HUES48 (cell line): ENCODE measurements around the gene HDAC11.
"Not testable (repeated sequence)": the region's sequence is repeated elsewhere in the genome, so short reads cannot be mapped to it uniquely, and the experiment has no call there.

Source experiments
- H3K27ac ChIP-seq: one replicate; pipeline ENCODE4 v1.7.0; 2013; ENCODE audit warnings: low read depth, low read length, inconsistent platforms
- H3K27me3 ChIP-seq: 2 replicates; pipeline ENCODE4 v1.6.1; 2013; ENCODE audit warnings: mild to moderate bottlenecking, low read length; ENCODE audit not compliant: control insufficient read depth, insufficient read depth
- H3K36me3 ChIP-seq: 2 replicates; pipeline ENCODE4 v1.6.1; 2013; ENCODE audit warnings: low read length; ENCODE audit not compliant: control insufficient read depth, insufficient read depth
- H3K4me1 ChIP-seq: 2 replicates; pipeline ENCODE4 v1.6.1; 2013; ENCODE audit warnings: mild to moderate bottlenecking, low read length; ENCODE audit not compliant: control insufficient read depth, insufficient read depth
- H3K4me3 ChIP-seq: 2 replicates; pipeline ENCODE4 v1.5.1; 2013; ENCODE audit warnings: mild to moderate bottlenecking, low read depth, low read length
- H3K9ac ChIP-seq: 2 replicates; pipeline ENCODE4 v1.6.1; 2013; ENCODE audit warnings: mild to moderate bottlenecking, low read depth, low read length, moderate library complexity
- H3K9me3 ChIP-seq: 2 replicates; pipeline ENCODE4 v1.6.1; 2013; ENCODE audit warnings: low read length; ENCODE audit not compliant: control insufficient read depth, insufficient read depth

The HDAC11 gene

GRCh38 chr3:13483286-13483685 lies 3.2 kb downstream of the HDAC11 start:
- no peak overlapping the region for H3K9ac ChIP-seq
- no peak overlapping the region for H3K27ac ChIP-seq
- no peak overlapping the region for H3K4me3 ChIP-seq
- H3K36me3 ChIP-seq: no peaks in the 10 kb centered on the region
- H3K9me3 ChIP-seq: no peaks in the 10 kb centered on the region
- H3K4me1 ChIP-seq: peaks cover 6% of the 10 kb centered on the region
- H3K27me3 ChIP-seq: peaks cover 14% of the 10 kb centered on the region

- Histone ChIP-seq H3K9ac (no peak overlapping the region), H3K4me1 (peaks cover 4% of the 10 kb centered on the region), H3K9me3 (no peaks in the 10 kb centered on the region), H3K27ac (no peak overlapping the region), H3K27me3 (peaks cover 14% of the 10 kb centered on the region; the same call in 1 of the 2 replicates), H3K4me3 (no peak overlapping the region), H3K36me3 (no peaks in the 10 kb centered on the region)
Observed at GRCh38 chr3:13483988-13484695, 4.0 kb downstream of the HDAC11 start.

GRCh38 chr3:13484851-13485590 lies 4.9 kb downstream of the HDAC11 start:
- H3K4me1 ChIP-seq: peaks cover 4% of the 10 kb centered on the region

GRCh38 chr3:13485630-13486562 lies 5.8 kb downstream of the HDAC11 start:
- peaks cover 12% of the 10 kb centered on the region; the same call in 1 of the 2 replicates for H3K27me3 ChIP-seq
- H3K9me3 ChIP-seq, H3K4me3 ChIP-seq, H3K9ac ChIP-seq, H3K36me3 ChIP-seq, H3K27ac ChIP-seq, H3K4me1 ChIP-seq: not testable (repeated sequence)

More at GRCh38 chr3:13484851-13485590, 4.9 kb downstream of the HDAC11 start:
- Histone ChIP-seq H3K9ac (no peak overlapping the region), H3K27me3 (peaks cover 14% of the 10 kb centered on the region; the same call in 1 of the 2 replicates), H3K9me3 (no peaks in the 10 kb centered on the region), H3K27ac (no peak overlapping the region), H3K36me3 (no peaks in the 10 kb centered on the region), H3K4me3 (no peak overlapping the region)

GRCh38 chr3:13487403-13487802 lies 7.3 kb downstream of the HDAC11 start:
- no peak overlapping the region for H3K4me3 ChIP-seq
- no peaks in the 10 kb centered on the region for H3K36me3 ChIP-seq
- no peaks in the 10 kb centered on the region for H3K9me3 ChIP-seq
- H3K27me3 ChIP-seq: no peaks in the 10 kb centered on the region
- H3K27ac ChIP-seq: no peak overlapping the region
- no peaks in the 10 kb centered on the region; the same call in 1 of the 2 replicates for H3K4me1 ChIP-seq
- H3K9ac ChIP-seq: no peak overlapping the region

GRCh38 chr3:13491206-13491974 lies 11.3 kb downstream of the HDAC11 start:
- Histone ChIP-seq H3K27me3 (no peaks in the 10 kb centered on the region), H3K4me1 (peaks cover under 1% of the 10 kb centered on the region; the same call in 1 of the 2 replicates)

GRCh38 chr3:13492048-13492447 lies 11.9 kb downstream of the HDAC11 start:
- Histone ChIP-seq H3K9ac (no peak overlapping the region), H3K4me3 (no peak overlapping the region), H3K36me3 (no peaks in the 10 kb centered on the region), H3K27ac (no peak overlapping the region), H3K4me1 (peaks cover 6% of the 10 kb centered on the region; the same call in 1 of the 2 replicates), H3K27me3 (no peaks in the 10 kb centered on the region), H3K9me3 (no peaks in the 10 kb centered on the region)

More at GRCh38 chr3:13491206-13491974, 11.3 kb downstream of the HDAC11 start:
- H3K4me3 ChIP-seq: no peak overlapping the region
- H3K36me3 ChIP-seq: no peaks in the 10 kb centered on the region
- no peak overlapping the region for H3K27ac ChIP-seq
- H3K9ac ChIP-seq: no peak overlapping the region
- H3K9me3 ChIP-seq: no peaks in the 10 kb centered on the region

- Histone ChIP-seq H3K27ac (no peak overlapping the region), H3K4me1 (peaks cover 6% of the 10 kb centered on the region; the same call in 1 of the 2 replicates), H3K36me3 (no peaks in the 10 kb centered on the region), H3K9me3 (no peaks in the 10 kb centered on the region), H3K4me3 (no peak overlapping the region), H3K27me3 (no peaks in the 10 kb centered on the region), H3K9ac (no peak overlapping the region)
Observed at GRCh38 chr3:13492976-13493866, 13.1 kb downstream of the HDAC11 start.

- H3K36me3 ChIP-seq: no peaks in the 10 kb centered on the region
- no peaks in the 10 kb centered on the region for H3K27me3 ChIP-seq
- peaks cover 6% of the 10 kb centered on the region; the same call in 1 of the 2 replicates for H3K4me1 ChIP-seq
- no peak overlapping the region for H3K27ac ChIP-seq
- H3K4me3 ChIP-seq: no peak overlapping the region
- no peak overlapping the region for H3K9ac ChIP-seq
- no peaks in the 10 kb centered on the region for H3K9me3 ChIP-seq
Observed at GRCh38 chr3:13493867-13494441, 13.8 kb downstream of the HDAC11 start.
